ENCODE data around the gene CAMK1D. TPM values are rescaled to one million over a fixed set of nuclear protein-coding genes. Genes with fewer than 3 reads are reported as not detected.

CAMK1D gene
- total and polyA plus RNA-seq, 2 of the 8 experiments (the other 6 are each of a cell fraction or from before 2014, with no cell fraction given) = 3.5 to 10.6 TPM

DNA sequence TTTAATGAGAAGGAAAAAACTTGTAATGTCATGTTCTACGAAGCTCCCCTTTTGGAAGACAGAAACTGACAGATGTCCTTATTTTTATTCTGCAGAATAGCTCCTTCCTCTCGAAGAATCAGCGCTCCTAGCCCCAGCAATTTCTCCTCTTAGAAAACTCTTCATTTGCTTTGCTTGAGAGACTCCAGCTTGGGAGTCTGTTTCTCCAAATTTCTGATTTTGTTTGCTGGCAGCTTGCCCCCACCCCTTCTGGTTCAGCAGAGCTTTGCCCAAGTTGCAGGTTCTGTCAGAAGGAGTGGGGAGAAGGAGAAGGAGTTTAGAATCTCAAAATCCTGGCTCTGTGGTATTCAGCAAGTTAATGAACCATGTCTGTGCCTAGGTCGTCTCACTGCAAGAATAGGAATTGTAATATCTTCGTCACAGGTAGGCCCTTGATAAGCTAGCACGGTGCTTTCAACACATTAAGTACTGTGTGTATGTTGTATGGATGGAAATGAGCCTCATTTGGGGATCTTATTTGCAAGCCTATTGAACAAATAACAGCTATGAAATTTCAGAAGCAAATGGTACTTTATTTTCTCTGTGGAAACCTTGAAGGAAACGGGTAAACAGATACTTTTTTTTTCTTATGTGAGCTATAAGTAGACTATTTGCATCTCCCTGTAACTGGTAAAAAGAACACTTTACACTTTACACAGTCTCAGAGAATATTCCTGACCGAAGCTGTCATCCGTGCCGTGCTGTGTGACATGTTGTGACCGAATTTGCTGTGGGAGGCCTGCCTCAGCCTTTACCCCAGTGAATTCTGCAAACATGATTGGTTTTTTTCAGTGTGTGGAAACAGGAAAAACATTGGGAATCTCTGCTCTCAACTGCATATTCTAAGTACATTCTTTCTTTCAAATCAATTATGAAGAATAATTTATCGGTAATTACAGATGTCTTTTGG, 290.9 kb downstream of the CAMK1D start:
- FAIRE-seq (no peak), DNase-seq (ENCODE audit: low read depth in 1 of 2, low spot score in 2 of 2) (no peak)
- H3K56ac ChIP-seq (replicated peaks; ENCODE audit: insufficient read length, low read depth, low read length) = no peak overlapping the region
- H3K79me1 ChIP-seq (ENCODE audit: low read depth, low read length) = no peaks in the 10 kb centered on the region; the same call in 1 of the 2 replicates
- no peak overlapping the region for H4K8ac ChIP-seq (ENCODE audit: extremely low read depth, insufficient read depth, low read length)
- no peaks in the 10 kb centered on the region for H3K36me3 ChIP-seq (ENCODE audit: control insufficient read depth in 2 of 4, insufficient read depth in 4 of 4, low read length in 3 of 4)
- no peak overlapping the region for H2BK20ac ChIP-seq (ENCODE audit: low read length)
- no peaks in the 10 kb centered on the region for H3K79me2 ChIP-seq (ENCODE audit: control insufficient read depth in 1 of 2, insufficient read depth in 2 of 2, low read length in 2 of 2)
- H3K23me2 ChIP-seq (ENCODE audit: low read depth, low read length) = no peaks in the 10 kb centered on the region
- no peaks in the 10 kb centered on the region for H4K20me1 ChIP-seq (replicated peaks in 1 of 2; ENCODE audit: control insufficient read depth in 1 of 2, insufficient read depth in 2 of 2, low read length in 2 of 2)
- no peak overlapping the region for H3K4me2 ChIP-seq (ENCODE audit: insufficient read depth in 1 of 2, low read depth in 2 of 2, low read length in 2 of 2)
- H3K9me3 ChIP-seq (ENCODE audit: insufficient read depth in 2 of 2, low read depth in 1 of 2, low read length in 1 of 2) = no peaks in the 10 kb centered on the region
- H3K23ac ChIP-seq (ENCODE audit: insufficient read length) = no peak overlapping the region
- H3K4me1 ChIP-seq (replicated peaks in 1 of 4; ENCODE audit: control insufficient read depth in 3 of 4, insufficient read depth in 4 of 4, low read length in 3 of 4) = peaks cover 4 to 11% (median 7%) of the 10 kb centered on the region in 4 experiments; a peak in 6 of 7 replicates
- 85% methylated on average over 12 of the region's 12 CpGs; no CpG with 5 or more reads in 1 of the 2 experiments for WGBS, 2 experiments (ENCODE audit: extremely low coverage in 1 of 2, insufficient coverage in 1 of 2, insufficient read length in 1 of 2, insufficient replicate concordance in 2 of 2, low coverage in 1 of 2, low lambda C conversion rate in 2 of 2, missing lambda C conversion rate in 1 of 2)
- no peak overlapping the region for H2AK5ac ChIP-seq (ENCODE audit: low read depth, low read length)
- H3K4me3 ChIP-seq (ENCODE audit: extremely low read depth in 1 of 4, insufficient read depth in 2 of 4, low read depth in 3 of 4, low read length in 4 of 4) = no peak overlapping the region
- H2BK5ac ChIP-seq (ENCODE audit: low read depth, low read length) = no peak overlapping the region
- ChIA-PET POLR2A (ENCODE audit: partially characterized antibody) (no interaction called here), CTCF (ENCODE audit: partially characterized antibody) (interaction anchor here (0.6 to 4.0 kb wide), 11 partner anchors 8 to 295 kb away, joined by 3 to 24 read pairs (median 3); no protein-coding TSS in a partner anchor)
- H2BK15ac ChIP-seq (ENCODE audit: low read length) = no peak overlapping the region
- H3K18ac ChIP-seq (ENCODE audit: extremely low read depth, low read length) = no peak overlapping the region; the same call in 1 of the 2 replicates
- H3K14ac ChIP-seq (ENCODE audit: insufficient read length) = no peak overlapping the region
- no peak overlapping the region for H4K5ac ChIP-seq (ENCODE audit: insufficient read length, low read depth, low read length)
- H2BK12ac ChIP-seq (ENCODE audit: low read depth, low read length) = no peak overlapping the region
- H3K4ac ChIP-seq (replicated peaks; ENCODE audit: insufficient read length, low read depth, low read length) = no peak overlapping the region
- H2BK120ac ChIP-seq (replicated peaks; ENCODE audit: low read depth, low read length) = no peak overlapping the region
- H2AFZ ChIP-seq (ENCODE audit: low read length) = no peak overlapping the region
- H3K27ac ChIP-seq (ENCODE audit: low read depth, low read length) = no peak overlapping the region
- no peaks in the 10 kb centered on the region for H3K27me3 ChIP-seq (replicated peaks in 1 of 4; ENCODE audit: control insufficient read depth in 3 of 4, extremely low read depth in 1 of 4, insufficient read depth in 3 of 4, low read length in 3 of 4)
- H3K9ac ChIP-seq (replicated peaks in 1 of 4; ENCODE audit: extremely low read depth in 1 of 4, low read depth in 3 of 4, low read length in 3 of 4) = no peak overlapping the region
- H4K91ac ChIP-seq (replicated peaks; ENCODE audit: insufficient read length, low read length) = no peak overlapping the region
- TF ChIP-seq BACH1 (IDR thresholded peaks at IDR 0.05; ENCODE audit: low read length) (no peak), ZNF274 (IDR thresholded peaks at IDR 0.05; ENCODE audit: borderline replicate concordance, extremely low read depth, low read length) (no peak), RBBP5 (IDR thresholded peaks at IDR 0.05; ENCODE audit: borderline replicate concordance, low read depth, low read length) (no peak), NANOG (IDR thresholded peaks at IDR 0.05; ENCODE audit: insufficient read depth, low read depth, low read length, poor library complexity, severe bottlenecking) (no peak), KDM5A (IDR thresholded peaks at IDR 0.05; ENCODE audit: low read length) (no peak), SRF (IDR thresholded peaks at IDR 0.05; ENCODE audit: low read depth, low read length) (no peak), BRCA1 (IDR thresholded peaks at IDR 0.05; ENCODE audit: low read depth, low read length) (no peak), RFX5 (IDR thresholded peaks at IDR 0.05; ENCODE audit: borderline replicate concordance, low read depth, low read length) (no peak), JUN (IDR thresholded peaks at IDR 0.05; ENCODE audit: low read depth, low read length) (no peak), POLR2AphosphoS5 (IDR thresholded peaks at IDR 0.05; ENCODE audit: low read depth, low read length) (no peak)
- TF ChIP-seq, protein P1, sequence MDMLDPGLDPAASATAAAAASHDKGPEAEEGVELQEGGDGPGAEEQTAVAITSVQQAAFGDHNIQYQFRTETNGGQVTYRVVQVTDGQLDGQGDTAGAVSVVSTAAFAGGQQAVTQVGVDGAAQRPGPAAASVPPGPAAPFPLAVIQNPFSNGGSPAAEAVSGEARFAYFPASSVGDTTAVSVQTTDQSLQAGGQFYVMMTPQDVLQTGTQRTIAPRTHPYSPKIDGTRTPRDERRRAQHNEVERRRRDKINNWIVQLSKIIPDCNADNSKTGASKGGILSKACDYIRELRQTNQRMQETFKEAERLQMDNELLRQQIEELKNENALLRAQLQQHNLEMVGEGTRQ (IDR thresholded peaks at IDR 0.05; ENCODE audit: low read length) = no peak

Data from H1 (cell line).